H9 (cell line): ENCODE results near the gene RIOX2. TPM values are rescaled to one million over a fixed set of nuclear protein-coding genes. Genes with fewer than 3 reads are reported as not detected.

Source experiments
- DNase-seq: peaks from one replicate; pipeline ENCODE4 v3.0.0-alpha.2; 2017
- H2AFZ ChIP-seq: one replicate; pipeline ENCODE4 v1.6.1; 2013; ENCODE audit warnings: mild to moderate bottlenecking, low read length, control low read depth, moderate library complexity
- H2AK5ac ChIP-seq: 2 replicates; pipeline ENCODE4 v1.6.1; 2013; ENCODE audit warnings: low read length, control low read depth, mixed read lengths; ENCODE audit not compliant: insufficient read length
- H2BK120ac ChIP-seq: one replicate; pipeline ENCODE4 v1.6.1; 2013; ENCODE audit warnings: low read depth, mild to moderate bottlenecking, low read length, control low read depth, inconsistent platforms; ENCODE audit not compliant: poor library complexity, severe bottlenecking
- H2BK12ac ChIP-seq: 2 replicates; pipeline ENCODE4 v1.6.1; 2013; ENCODE audit warnings: low read length, control low read depth, mixed read lengths, low read depth; ENCODE audit not compliant: insufficient read length
- H2BK15ac ChIP-seq: 2 replicates; pipeline ENCODE4 v1.6.1; 2013; ENCODE audit warnings: low read depth, low read length, control low read depth
- H2BK20ac ChIP-seq: one replicate; pipeline ENCODE4 v1.6.1; 2013; ENCODE audit warnings: low read depth, mild to moderate bottlenecking, low read length, control low read depth, inconsistent platforms; ENCODE audit not compliant: poor library complexity, severe bottlenecking
- H2BK5ac ChIP-seq: 2 replicates; pipeline ENCODE4 v1.6.1; 2013; ENCODE audit warnings: low read length, control low read depth, mixed read lengths; ENCODE audit not compliant: insufficient read length
- H3K14ac ChIP-seq: 2 replicates; pipeline ENCODE4 v1.6.1; 2013; ENCODE audit warnings: low read length, control low read depth; ENCODE audit not compliant: insufficient read depth
- H3K18ac ChIP-seq: 2 replicates; pipeline ENCODE4 v1.6.1; 2013; ENCODE audit warnings: low read depth, mild to moderate bottlenecking, mixed read lengths, low read length, control low read depth; ENCODE audit not compliant: insufficient read length
- H3K23ac ChIP-seq: 2 replicates; pipeline ENCODE4 v1.6.1; 2013; ENCODE audit warnings: low read length, control low read depth, mixed read lengths, low read depth; ENCODE audit not compliant: insufficient read length
- H3K23me2 ChIP-seq: 2 replicates; pipeline ENCODE4 v1.6.1; 2013; ENCODE audit warnings: low read depth, mild to moderate bottlenecking, mixed read lengths, low read length, control low read depth; ENCODE audit not compliant: insufficient read length, poor library complexity, severe bottlenecking
- H3K27ac ChIP-seq: 2 replicates; pipeline ENCODE4 v1.5.1; 2013; ENCODE audit warnings: low read length, control low read depth, mixed read lengths, low read depth; ENCODE audit not compliant: insufficient read length
- H3K27me3 ChIP-seq: 2 replicates; pipeline ENCODE4 v1.6.1; 2013; ENCODE audit warnings: low read length, control low read depth, inconsistent platforms; ENCODE audit not compliant: insufficient read depth
- H3K4ac ChIP-seq: 2 replicates; pipeline ENCODE4 v1.6.1; 2013; ENCODE audit warnings: low read depth, mild to moderate bottlenecking, control low read depth, inconsistent platforms, low read length, moderate library complexity
- H3K4me1 ChIP-seq: 2 replicates; pipeline ENCODE4 v1.6.1; 2013; ENCODE audit warnings: low read length, control low read depth, inconsistent platforms; ENCODE audit not compliant: insufficient read depth
- H3K4me2 ChIP-seq: 2 replicates; pipeline ENCODE4 v1.6.1; 2013; ENCODE audit warnings: low read length, control low read depth, mixed read lengths; ENCODE audit not compliant: insufficient read length, insufficient read depth
- H3K56ac ChIP-seq: 2 replicates; pipeline ENCODE4 v1.6.1; 2013; ENCODE audit warnings: low read depth, mild to moderate bottlenecking, mixed read lengths, low read length, control low read depth; ENCODE audit not compliant: insufficient read length
- H3K79me1 ChIP-seq: 2 replicates; pipeline ENCODE4 v1.6.1; 2013; ENCODE audit warnings: low read depth, mild to moderate bottlenecking, moderate library complexity, low read length, control low read depth, inconsistent platforms; ENCODE audit not compliant: insufficient read depth, poor library complexity, severe bottlenecking
- H3K79me2 ChIP-seq: 2 replicates; pipeline ENCODE4 v1.6.1; 2013; ENCODE audit warnings: low read length, control low read depth, inconsistent platforms; ENCODE audit not compliant: insufficient read depth
- H3K9ac ChIP-seq: 2 replicates; pipeline ENCODE4 v1.6.1; 2013; ENCODE audit warnings: low read length, control low read depth, mixed read lengths; ENCODE audit not compliant: insufficient read length; ENCODE audit errors: extremely low read depth
- H3K9me3 ChIP-seq: one replicate; pipeline ENCODE4 v1.6.1; 2013; ENCODE audit warnings: low read depth, low read length, inconsistent platforms; ENCODE audit not compliant: control insufficient read depth
- H3T11ph ChIP-seq: one replicate; pipeline ENCODE4 v1.6.1; 2013; ENCODE audit warnings: mild to moderate bottlenecking, low read length, control low read depth, inconsistent platforms
- H4K20me1 ChIP-seq: one replicate; pipeline ENCODE4 v1.6.1; 2013; ENCODE audit not compliant: control insufficient read depth, insufficient read length, insufficient read depth
- H4K5ac ChIP-seq: 2 replicates; pipeline ENCODE4 v1.6.1; 2013; ENCODE audit warnings: low read depth, mild to moderate bottlenecking, mixed read lengths, low read length, control low read depth; ENCODE audit not compliant: insufficient read length
- H4K8ac ChIP-seq: replicated peaks from 2 replicates; pipeline ENCODE4 v1.6.1; 2013; ENCODE audit warnings: low read length, control low read depth, mixed read lengths, low read depth; ENCODE audit not compliant: insufficient read length
- H4K91ac ChIP-seq: 2 replicates; pipeline ENCODE4 v1.6.1; 2013; ENCODE audit warnings: low read depth, mild to moderate bottlenecking, moderate library complexity, mixed read lengths, low read length, control low read depth; ENCODE audit not compliant: insufficient read length
- H3K27ac Mint-ChIP-seq, 3 experiments: 2 replicates in 2 of 3; 3 replicates in 1 of 3; pipeline ENCODE4 v1.8.0; 2020 to 2021; ENCODE audit warnings: mixed read lengths in 3 of 3, mild to moderate bottlenecking in 1 of 3, moderate library complexity in 1 of 3
- H3K27me3 Mint-ChIP-seq: 2 replicates; pipeline ENCODE4 v1.8.0; 2021; ENCODE audit warnings: low read depth, mild to moderate bottlenecking, moderate library complexity, mixed read lengths
- H3K36me3 Mint-ChIP-seq, 3 experiments: 2 replicates in 2 of 3; 3 replicates in 1 of 3; pipeline ENCODE4 v1.8.0; 2020 to 2021; ENCODE audit warnings: low read depth in 3 of 3, mixed read lengths in 3 of 3; ENCODE audit not compliant: insufficient read depth in 1 of 3
- H3K4me1 Mint-ChIP-seq, 2 experiments: 2 replicates each; pipeline ENCODE4 v1.8.0; 2020; ENCODE audit warnings: mixed read lengths in 2 of 2
- H3K4me3 Mint-ChIP-seq, 2 experiments: 2 replicates in 1 of 2; 3 replicates in 1 of 2; pipeline ENCODE4 v1.8.0; 2020 to 2021; ENCODE audit warnings: mild to moderate bottlenecking in 2 of 2, mixed read lengths in 2 of 2, moderate library complexity in 1 of 2
- H3K9me3 Mint-ChIP-seq, 2 experiments: 2 replicates in 1 of 2; 3 replicates in 1 of 2; pipeline ENCODE4 v1.8.0; 2020; ENCODE audit warnings: mild to moderate bottlenecking in 2 of 2, mixed read lengths in 2 of 2, moderate library complexity in 1 of 2
- CTCF ChIP-seq: fragments of 200-600 bp; sonication (generic); conservative IDR thresholded peaks from 3 replicates; pipeline ENCODE4 v1.8.0; 2021; ENCODE audit warnings: antibody characterized with exemption, mild to moderate bottlenecking
- WGBS: extraction: QIAGEN DNeasy Blood & Tissue Kit; methylation state at CpG from one replicate; pipeline ENCODE4 v1.1.7; 2013; ENCODE audit warnings: missing lambda C conversion rate, low lambda C conversion rate, mixed read lengths; ENCODE audit not compliant: insufficient read length; ENCODE audit errors: extremely low coverage; 5-methylcytosine and 5-hydroxymethylcytosine counted together
- total RNA-seq: library from RNA; stranded (reverse); gene quantifications from 2 replicates; pipeline ENCODE4 v1.2.1, GENCODE V29; 2021

Gene RIOX2
- total RNA-seq, 1 experiment from 2014 or later: 15.5 TPM

- Histone ChIP-seq H3K56ac (no peak overlapping the region), H4K8ac (no peak overlapping the region), H3K79me2 (peaks cover 3% of the 10 kb centered on the region), H2BK120ac (no peak overlapping the region), H3K4me1 (no peaks in the 10 kb centered on the region), H3T11ph (no peak overlapping the region), H2BK5ac (no peak overlapping the region), H3K27ac (no peak overlapping the region), H3K4me2 (no peak overlapping the region), H4K20me1 (no peaks in the 10 kb centered on the region), H3K18ac (no peak overlapping the region), H2BK20ac (no peak overlapping the region), H3K14ac (no peak overlapping the region), H4K5ac (no peak overlapping the region), H2AFZ (no peak overlapping the region), H3K23ac (no peak overlapping the region), H3K27me3 (no peaks in the 10 kb centered on the region), H4K91ac (no peak overlapping the region), H3K79me1 (no peaks in the 10 kb centered on the region), H2BK15ac (no peak overlapping the region), H2AK5ac (no peak overlapping the region), H3K4ac (no peak overlapping the region), H3K23me2 (no peaks in the 10 kb centered on the region), H3K9me3 (no peaks in the 10 kb centered on the region), H2BK12ac (no peak overlapping the region), H3K9ac (no peak overlapping the region)
- Mint-ChIP-seq H3K4me3 (no peak overlapping the region), H3K27me3 (no peaks in the 10 kb centered on the region), H3K4me1 (peaks cover 0 to 2% of the 10 kb centered on the region in 2 experiments; a peak in 1 of 4 replicates), H3K9me3 (no peaks in the 10 kb centered on the region), H3K36me3 (peaks cover 0 to 11% (median 2%) of the 10 kb centered on the region in 3 experiments; a peak in 3 of 7 replicates), H3K27ac (no peak overlapping the region)
- WGBS: no CpG with 5 or more reads among the region's 8 CpGs
- no peak for TF ChIP-seq CTCF
- DNase-seq: no peak
Measured at GRCh38 chr3:97960993-97961766, 11.1 kb downstream of the RIOX2 start.
